Measurements from ENCODE around the gene LPO. TPM values are rescaled to one million over a fixed set of nuclear protein-coding genes. Genes with fewer than 3 reads are reported as not detected.

Gene LPO
- total RNA-seq, 2 donors from 2014 or later: 0.44 TPM; not detected in 1

DNA sequence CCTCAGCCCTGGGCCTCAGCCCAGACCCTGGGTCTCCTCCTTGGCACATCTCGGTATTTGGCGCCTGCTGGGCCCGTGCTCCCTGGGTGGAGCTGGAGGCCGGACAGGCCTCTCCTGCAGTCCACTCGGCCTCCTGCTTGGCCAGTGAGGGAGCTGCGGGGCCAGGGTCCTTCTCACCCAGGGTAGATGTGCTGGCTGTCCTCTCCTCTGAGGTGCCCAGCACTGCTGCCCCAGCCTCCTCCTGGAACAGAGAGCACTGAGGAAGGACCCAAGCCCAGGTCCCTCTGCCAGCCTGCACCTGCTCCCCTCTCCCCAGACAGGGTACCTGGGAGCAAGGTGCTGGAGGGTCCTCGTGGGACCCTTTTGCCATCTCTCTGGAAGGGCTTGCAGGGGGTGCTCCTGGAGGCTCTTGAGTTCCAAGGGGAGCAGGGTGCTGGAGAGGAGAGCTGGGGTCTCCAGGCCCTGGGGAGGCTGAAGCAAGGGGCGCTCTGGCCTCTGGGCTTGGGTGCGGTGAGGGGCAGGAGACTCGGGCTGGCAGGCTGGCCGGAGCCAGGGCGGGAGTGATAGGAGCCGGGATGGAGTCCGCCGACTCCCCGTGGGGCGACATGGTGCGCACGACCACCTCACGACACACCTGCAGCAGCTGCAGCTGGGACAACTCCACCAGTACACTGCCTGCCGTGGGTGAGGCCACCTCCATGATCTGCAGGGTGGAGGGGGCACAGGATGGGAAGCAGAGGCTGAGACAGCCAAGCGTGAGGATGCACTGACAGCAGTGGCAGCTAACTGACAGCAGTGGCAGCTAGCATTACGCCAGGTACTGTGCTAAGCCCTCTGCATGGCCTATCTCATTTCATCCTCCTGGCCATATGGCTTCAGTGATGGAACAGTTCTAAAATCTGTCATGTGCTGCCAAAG lies 72.4 kb downstream of the LPO start:
- Mint-ChIP-seq H3K4me1 (no peaks in the 10 kb centered on the region), H3K27ac (no peak overlapping the region), H3K27me3 (no peaks in the 10 kb centered on the region), H3K36me3 (ENCODE audit: low read depth) (no peaks in the 10 kb centered on the region), H3K4me3 (no peak overlapping the region)
- DNase-seq: no peak
- no peaks in the 10 kb centered on the region for H3K9me3 ChIP-seq (ENCODE audit: control insufficient read depth, low read length, poor library complexity, severe bottlenecking)
- ATAC-seq: no peak

DNA sequence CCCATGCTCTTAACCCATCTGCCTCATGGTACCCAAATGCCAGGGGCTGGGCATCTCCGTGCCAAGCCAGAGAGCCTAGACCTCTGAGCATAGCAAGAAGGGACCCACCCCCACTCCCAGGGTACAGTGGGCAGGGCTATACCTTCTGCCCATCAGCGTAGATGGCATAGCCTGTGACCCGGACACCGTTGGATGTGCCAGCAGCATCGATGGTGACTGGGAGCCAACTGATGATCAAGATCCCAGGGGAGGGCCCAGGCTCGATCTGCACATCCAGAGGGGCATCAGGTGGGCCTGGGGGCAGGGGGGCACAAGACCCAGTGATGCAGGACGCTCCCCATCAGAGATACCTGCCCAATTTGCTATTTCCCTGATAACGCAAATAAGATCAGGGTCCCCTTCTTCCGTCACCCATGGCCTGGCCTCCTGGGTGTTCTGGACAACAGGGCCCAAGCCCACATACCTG lies 73.1 kb downstream of the LPO start:
- no peak overlapping the region for H3K27ac Mint-ChIP-seq
- no peak overlapping the region for H3K4me3 Mint-ChIP-seq
- ATAC-seq: no peak
- H3K36me3 Mint-ChIP-seq (ENCODE audit: low read depth): no peaks in the 10 kb centered on the region
- no peaks in the 10 kb centered on the region for H3K27me3 Mint-ChIP-seq
- no peaks in the 10 kb centered on the region for H3K4me1 Mint-ChIP-seq
- DNase-seq: no peak
- H3K9me3 ChIP-seq (ENCODE audit: control insufficient read depth, low read length, poor library complexity, severe bottlenecking): no peaks in the 10 kb centered on the region

- H3K36me3 Mint-ChIP-seq (ENCODE audit: low read depth): no peaks in the 10 kb centered on the region
- no peaks in the 10 kb centered on the region for H3K9me3 ChIP-seq (ENCODE audit: control insufficient read depth, low read length, poor library complexity, severe bottlenecking)
- no peaks in the 10 kb centered on the region for H3K27me3 Mint-ChIP-seq
- no peak overlapping the region for H3K27ac Mint-ChIP-seq
- no peak for DNase-seq
- H3K4me3 Mint-ChIP-seq: peak overlapping the region; percentile 36
- ATAC-seq: no peak
- no peaks in the 10 kb centered on the region for H3K4me1 Mint-ChIP-seq
Measured at GRCh38 chr17:58312021-58312630, 73.7 kb downstream of the LPO start.

- Mint-ChIP-seq H3K36me3 (ENCODE audit: low read depth) (no peaks in the 10 kb centered on the region), H3K27me3 (no peaks in the 10 kb centered on the region), H3K27ac (peak overlapping the region; percentile 6), H3K4me3 (peak overlapping the region; percentile 36), H3K4me1 (peaks cover 7% of the 10 kb centered on the region)
- ATAC-seq: no peak
- DNase-seq: no peak
- no peaks in the 10 kb centered on the region for H3K9me3 ChIP-seq (ENCODE audit: control insufficient read depth, low read length, poor library complexity, severe bottlenecking)
Measured at GRCh38 chr17:58312829-58313228, 74.4 kb downstream of the LPO start.

GRCh38 chr17:58313815-58314705 lies 75.7 kb downstream of the LPO start:
- no peak for DNase-seq
- Mint-ChIP-seq H3K4me1 (peaks cover 7% of the 10 kb centered on the region), H3K27me3 (no peaks in the 10 kb centered on the region), H3K27ac (peak overlapping the region; percentile 83), H3K36me3 (ENCODE audit: low read depth) (no peaks in the 10 kb centered on the region), H3K4me3 (no peak overlapping the region)
- H3K9me3 ChIP-seq (ENCODE audit: control insufficient read depth, low read length, poor library complexity, severe bottlenecking): no peaks in the 10 kb centered on the region
- no peak for ATAC-seq

- no peaks in the 10 kb centered on the region for H3K9me3 ChIP-seq (ENCODE audit: control insufficient read depth, low read length, poor library complexity, severe bottlenecking)
- ATAC-seq (no peak), DNase-seq (no peak)
- Mint-ChIP-seq H3K4me3 (no peak overlapping the region), H3K27ac (peak overlapping the region; percentile 83), H3K36me3 (ENCODE audit: low read depth) (no peaks in the 10 kb centered on the region), H3K4me1 (peaks cover 7% of the 10 kb centered on the region), H3K27me3 (no peaks in the 10 kb centered on the region)
Measured at GRCh38 chr17:58314706-58315015, 76.3 kb downstream of the LPO start.

GRCh38 chr17:58315281-58315711 lies 76.9 kb downstream of the LPO start:
- Mint-ChIP-seq H3K27me3 (no peaks in the 10 kb centered on the region), H3K4me3 (no peak overlapping the region), H3K4me1 (peaks cover 7% of the 10 kb centered on the region), H3K36me3 (ENCODE audit: low read depth) (no peaks in the 10 kb centered on the region), H3K27ac (no peak overlapping the region)
- no peak for DNase-seq
- H3K9me3 ChIP-seq (ENCODE audit: control insufficient read depth, low read length, poor library complexity, severe bottlenecking): no peaks in the 10 kb centered on the region
- no peak for ATAC-seq

DNA sequence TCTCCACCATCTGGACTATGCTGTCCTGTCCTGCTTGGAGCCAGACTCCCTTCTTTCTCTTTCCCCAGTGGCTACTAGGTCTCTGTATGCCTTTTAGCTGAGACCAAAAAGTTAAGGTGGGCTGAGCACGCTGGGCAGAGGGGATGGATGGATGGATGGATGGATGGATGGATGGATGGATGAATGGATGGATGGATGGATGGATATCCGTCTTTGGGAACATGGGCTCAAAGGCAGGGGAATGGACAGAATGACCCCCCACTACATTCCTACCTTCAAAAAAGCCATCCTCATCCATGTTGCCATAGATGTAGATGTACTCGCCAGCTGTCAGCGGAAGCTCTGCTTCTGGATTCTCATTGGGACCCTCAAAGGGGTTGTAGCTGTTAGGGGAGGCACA lies 77.4 kb downstream of the LPO start:
- H3K9me3 ChIP-seq (ENCODE audit: control insufficient read depth, low read length, poor library complexity, severe bottlenecking): no peaks in the 10 kb centered on the region
- Mint-ChIP-seq H3K27me3 (no peaks in the 10 kb centered on the region), H3K4me3 (no peak overlapping the region), H3K36me3 (ENCODE audit: low read depth) (no peaks in the 10 kb centered on the region), H3K27ac (no peak overlapping the region), H3K4me1 (peaks cover 8% of the 10 kb centered on the region)
- DNase-seq: no peak
- no peak for ATAC-seq

DNA sequence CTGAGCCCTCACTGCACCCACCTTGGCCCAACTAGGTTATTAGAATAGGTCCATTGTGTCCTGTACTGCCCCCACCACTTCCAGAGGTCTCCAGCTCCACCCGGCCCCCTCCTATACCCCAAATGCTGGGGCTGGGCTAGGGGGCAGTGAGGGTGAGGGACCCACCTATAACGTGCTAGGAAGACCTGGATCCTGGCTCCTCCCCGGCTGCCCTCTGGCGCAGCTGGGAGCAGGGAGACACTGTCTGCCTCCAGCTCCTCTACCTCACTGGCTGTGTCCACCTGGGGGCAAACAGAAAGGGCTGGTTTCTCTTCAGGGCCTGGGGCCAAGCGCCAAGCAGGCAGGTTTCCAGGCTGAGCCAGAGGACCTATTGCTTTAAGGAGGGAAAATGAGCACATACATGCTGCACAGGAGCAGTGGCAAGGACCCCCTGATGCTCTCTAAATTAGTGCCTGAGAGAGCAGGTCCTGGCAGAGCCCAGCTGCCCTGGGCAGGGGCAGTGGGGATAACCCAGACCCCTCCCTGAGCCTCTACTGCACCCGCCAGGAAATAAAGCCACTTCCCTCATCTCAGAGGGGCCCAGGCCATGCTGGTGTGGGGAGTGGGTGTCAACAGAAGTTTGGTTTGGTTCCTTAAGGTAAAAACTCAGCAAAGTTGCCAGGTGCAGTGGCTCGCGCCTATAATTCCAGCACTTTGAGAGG lies 78.0 kb downstream of the LPO start:
- peak overlapping the region; percentile 65 for H3K4me3 Mint-ChIP-seq
- H3K9me3 ChIP-seq (ENCODE audit: control insufficient read depth, low read length, poor library complexity, severe bottlenecking): no peaks in the 10 kb centered on the region
- H3K4me1 Mint-ChIP-seq: peaks cover 11% of the 10 kb centered on the region
- no peaks in the 10 kb centered on the region for H3K27me3 Mint-ChIP-seq
- no peak for ATAC-seq
- peak in 1 of 3 donors; percentile 5 for DNase-seq
- no peaks in the 10 kb centered on the region for H3K36me3 Mint-ChIP-seq (ENCODE audit: low read depth)
- H3K27ac Mint-ChIP-seq: peak overlapping the region; percentile 86

- peaks cover 4% of the 10 kb centered on the region for H3K36me3 Mint-ChIP-seq (ENCODE audit: low read depth)
- peak overlapping the region; percentile 86 for H3K27ac Mint-ChIP-seq
- peaks cover 17% of the 10 kb centered on the region for H3K4me1 Mint-ChIP-seq
- H3K27me3 Mint-ChIP-seq: no peaks in the 10 kb centered on the region
- peak; percentile 34 to 63 (median 58) for DNase-seq
- ATAC-seq: peak; percentile 96
- H3K4me3 Mint-ChIP-seq: no peak overlapping the region
- H3K9me3 ChIP-seq (ENCODE audit: control insufficient read depth, low read length, poor library complexity, severe bottlenecking): no peaks in the 10 kb centered on the region
Measured at GRCh38 chr17:58317421-58318064, 79.2 kb downstream of the LPO start.

DNA sequence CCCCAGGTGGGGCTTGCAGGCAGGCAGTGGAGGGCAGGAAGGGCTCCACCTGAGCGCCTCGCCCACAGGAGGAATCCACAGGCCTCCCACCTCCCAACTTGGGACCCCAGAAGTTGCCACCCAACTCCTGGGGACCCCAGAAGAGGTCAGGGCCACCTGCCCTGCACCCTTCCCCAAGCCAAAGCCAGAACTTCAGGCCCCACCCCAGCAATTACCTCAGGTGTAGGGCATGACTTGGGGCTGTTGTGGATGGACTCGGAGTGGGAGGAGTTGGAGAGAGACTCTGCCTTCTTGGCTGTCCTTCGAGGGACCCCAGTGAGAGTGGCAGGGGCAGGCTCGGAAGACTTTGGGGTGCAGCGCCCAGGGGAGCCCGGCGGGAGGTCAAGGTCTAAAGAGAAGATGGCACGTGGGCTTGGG lies 79.7 kb downstream of the LPO start:
- H3K27ac Mint-ChIP-seq: peak overlapping the region; percentile 86

More for the DNA sequence above, 79.7 kb downstream of the LPO start:
- H3K9me3 ChIP-seq (ENCODE audit: control insufficient read depth, low read length, poor library complexity, severe bottlenecking): no peaks in the 10 kb centered on the region
- Mint-ChIP-seq H3K36me3 (ENCODE audit: low read depth) (peaks cover 4% of the 10 kb centered on the region), H3K27me3 (no peaks in the 10 kb centered on the region), H3K4me1 (peaks cover 17% of the 10 kb centered on the region), H3K4me3 (no peak overlapping the region)
- ATAC-seq (no peak), DNase-seq (no peak)
